GM18909 (cell line): ENCODE data around the gene NUP50.
"Not testable (repeated sequence)": the region's sequence is repeated elsewhere in the genome, so short reads cannot be mapped to it uniquely, and the experiment has no call there.

Experiments
- ATAC-seq: cut with Tn5 transposase; IDR thresholded peaks from one replicate; pipeline ENCODE4 v1.9.1; 2021; ENCODE audit warnings: mild to moderate bottlenecking; ENCODE audit not compliant: unreplicated experiment, poor library complexity

The NUP50 gene

DNA sequence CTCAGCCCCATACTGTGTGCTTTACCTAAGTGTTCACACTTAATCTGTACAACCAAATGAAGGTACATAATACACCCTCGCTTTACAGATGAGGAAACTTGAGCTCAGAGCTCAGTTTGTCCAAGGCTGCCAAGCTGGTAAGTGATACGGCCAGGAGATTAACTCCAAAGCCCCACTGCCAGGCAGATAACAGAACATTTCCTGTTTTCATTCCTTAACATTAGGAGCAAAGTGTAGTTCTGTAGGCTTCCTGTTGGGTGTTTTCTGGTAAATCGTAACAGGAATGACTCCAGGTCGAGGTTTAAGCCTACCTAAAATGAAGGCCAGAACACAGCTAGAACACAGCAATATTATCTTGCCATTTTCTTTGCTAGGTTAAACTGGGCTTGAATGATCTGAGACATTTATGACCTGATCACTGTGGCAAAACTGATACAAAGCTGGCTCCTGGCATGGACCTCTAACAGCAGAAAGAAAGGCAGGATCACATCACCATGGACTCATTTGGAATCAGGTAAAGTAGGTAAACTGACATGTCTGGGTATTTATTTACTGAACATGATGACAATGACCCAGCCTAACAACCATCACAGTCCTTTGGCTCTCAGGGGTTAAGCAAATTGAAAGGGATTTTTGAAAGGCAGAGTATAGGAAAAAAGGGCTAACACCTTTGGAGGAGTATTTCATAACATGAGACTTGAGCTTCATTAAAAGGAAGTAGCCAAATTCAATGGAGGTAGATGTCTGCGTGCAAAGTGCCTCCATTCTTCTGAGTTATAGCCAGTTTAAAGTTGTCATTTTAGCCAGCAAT lies 3.9 kb upstream of the NUP50 start:
- no peak for ATAC-seq

DNA sequence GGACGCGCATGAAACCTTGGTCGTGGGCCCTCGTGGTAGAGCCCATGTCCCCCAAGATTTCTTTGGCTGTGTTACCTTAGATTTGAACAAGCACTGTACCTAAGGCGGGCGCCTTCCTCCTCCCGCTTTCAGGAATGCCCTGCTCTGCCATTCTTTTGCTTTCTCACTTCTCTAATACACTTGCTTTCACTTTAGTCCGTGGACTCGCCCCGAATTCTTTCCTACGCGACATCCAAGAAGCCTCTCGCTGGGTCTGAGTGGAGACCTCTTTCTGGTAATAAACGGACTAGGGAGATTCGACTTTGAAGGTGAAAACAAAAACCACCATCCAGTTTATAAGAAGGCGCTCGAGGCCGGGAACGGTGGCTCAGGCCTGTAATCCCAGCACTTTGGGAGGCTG lies 1.2 kb upstream of the NUP50 start:
- ATAC-seq = no peak

DNA sequence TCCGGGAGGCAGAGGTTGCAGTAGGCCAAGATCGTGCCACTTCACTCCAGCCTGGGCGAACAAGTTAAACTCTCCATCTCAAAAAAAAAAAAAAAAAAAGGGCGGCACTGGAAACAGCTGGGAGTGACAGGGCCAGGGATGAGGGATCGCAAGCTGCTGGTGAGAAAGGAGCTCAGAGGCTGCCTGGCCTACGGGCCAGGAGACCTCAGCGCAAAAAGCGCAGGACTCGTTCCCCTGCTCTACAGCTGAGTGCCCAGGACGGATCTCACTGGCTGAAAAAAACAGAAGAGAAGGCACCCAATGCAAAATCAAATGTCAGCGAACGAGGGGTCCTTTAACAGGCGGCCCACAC lies 650 bp upstream of the NUP50 start:
- ATAC-seq = no peak

DNA sequence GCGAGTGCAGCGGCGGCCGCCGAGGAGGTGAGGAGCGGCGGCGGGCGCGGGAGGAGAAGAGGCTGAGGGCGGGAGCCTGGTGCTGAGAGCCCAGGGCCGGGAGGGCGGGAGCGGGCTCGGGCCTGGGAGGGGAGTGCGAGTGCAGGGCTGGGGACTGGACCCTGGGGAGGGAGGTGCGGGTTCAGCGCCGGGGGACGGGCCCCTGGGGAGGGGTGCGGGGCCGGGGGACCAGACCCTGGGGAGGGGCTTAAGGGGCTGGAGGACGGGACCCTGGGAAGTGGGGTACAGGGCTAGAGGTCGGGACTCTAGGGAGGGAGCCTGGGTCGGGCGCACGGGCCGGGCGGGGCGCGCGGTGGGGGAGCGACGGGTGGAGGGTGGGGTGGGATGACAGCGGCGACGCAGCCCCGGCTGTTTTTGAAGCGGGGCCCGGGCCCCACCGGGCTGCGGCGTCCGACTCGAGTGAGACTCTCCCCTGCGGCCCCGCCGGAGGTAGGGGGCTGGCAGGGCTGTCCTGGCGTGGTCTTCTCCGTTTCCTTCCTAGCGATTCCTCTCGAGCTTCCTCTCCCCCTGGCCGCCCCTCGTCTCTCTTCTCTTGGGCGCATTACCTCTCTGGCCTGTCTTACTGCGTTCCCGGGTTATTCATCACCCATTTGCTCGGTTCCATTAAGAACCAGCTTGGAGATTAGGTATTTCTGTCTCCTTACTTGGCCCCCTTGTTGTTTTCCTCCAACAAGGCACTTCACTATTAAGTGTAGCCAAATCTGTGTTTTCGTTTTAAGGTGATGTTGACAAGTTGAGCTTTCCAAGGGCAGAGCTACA lies 754 bp downstream of the NUP50 start:
- ATAC-seq = peak; percentile 32

DNA sequence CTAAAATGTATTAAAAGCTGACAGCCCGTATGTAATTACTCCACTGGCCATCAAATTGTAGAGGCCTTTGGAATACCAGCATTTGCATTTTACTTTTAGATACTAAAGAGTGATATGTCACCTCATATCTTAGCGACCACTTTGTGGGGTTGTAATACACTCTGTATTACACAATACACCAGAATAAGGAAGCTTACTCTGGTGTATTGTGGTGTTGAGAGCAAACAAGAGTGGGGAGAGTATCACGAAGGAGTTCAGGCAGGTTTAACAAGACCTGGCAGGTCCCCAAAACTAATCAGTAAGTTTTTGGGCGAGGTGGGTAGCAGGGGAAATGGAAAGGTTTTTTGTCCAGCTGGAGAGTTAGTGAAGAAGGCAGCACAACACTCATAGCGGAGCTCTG lies 3.2 kb downstream of the NUP50 start:
- ATAC-seq = no peak

DNA sequence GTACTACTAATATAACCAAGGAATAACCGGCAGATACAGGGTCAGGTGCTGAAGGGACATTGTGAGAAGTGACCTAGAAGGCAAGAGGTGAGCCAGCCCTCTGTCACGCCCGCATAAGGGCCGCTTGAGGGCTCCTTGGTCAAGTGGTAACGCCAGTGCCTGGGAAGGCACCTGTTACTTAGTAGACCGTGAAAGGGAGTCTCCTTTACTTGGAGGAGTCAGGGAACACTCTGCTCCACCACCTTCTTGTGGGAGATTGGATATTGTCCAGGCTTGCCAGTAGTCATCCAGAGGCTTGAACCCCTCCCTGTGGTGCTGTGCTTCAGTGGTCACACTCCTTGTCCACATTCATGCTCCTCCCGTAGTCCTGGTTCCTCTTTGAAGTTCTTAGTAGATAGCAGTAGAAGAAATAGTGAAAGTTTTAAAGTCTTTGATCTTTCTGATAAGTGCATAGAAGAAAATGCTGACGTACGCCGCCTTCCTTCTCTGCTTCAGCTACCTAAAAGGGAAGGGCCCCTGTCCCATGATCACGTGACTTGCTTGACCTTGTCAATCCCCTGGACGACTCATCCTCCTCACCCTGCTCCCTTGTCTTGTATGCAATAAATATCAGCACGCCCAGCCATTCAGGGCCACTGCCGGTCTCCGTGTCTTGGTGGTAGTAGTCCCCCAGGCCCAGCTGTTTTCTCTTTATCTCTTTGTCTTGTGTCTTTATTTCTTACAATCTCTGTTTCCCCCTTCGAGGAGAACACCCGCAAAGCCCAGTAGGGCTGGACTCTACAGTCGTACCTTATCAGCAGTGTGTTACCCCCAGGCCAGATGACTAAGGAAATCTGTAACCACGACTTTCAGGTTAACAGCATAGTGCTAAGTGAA lies 6.1 kb downstream of the NUP50 start:
- no peak for ATAC-seq

DNA sequence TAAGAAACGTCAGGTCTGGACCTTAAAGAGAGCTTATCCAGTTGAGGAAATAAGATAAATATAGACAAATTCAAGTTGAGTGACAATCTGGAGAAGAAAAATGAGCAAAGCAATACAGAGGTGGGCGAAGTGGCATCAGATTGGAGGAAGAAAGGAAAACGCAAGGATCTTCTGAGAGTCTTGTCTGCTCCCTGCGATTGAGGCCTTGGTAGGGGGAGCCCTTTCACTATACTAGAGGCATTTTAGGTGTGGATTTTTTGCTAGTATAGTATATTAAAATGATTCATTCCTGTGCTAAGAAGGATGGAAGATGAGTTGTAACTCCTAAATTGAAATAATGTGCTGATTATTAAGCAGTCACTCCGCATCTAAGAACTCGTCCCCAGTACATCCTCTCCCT lies 8.1 kb downstream of the NUP50 start:
- no peak for ATAC-seq

DNA sequence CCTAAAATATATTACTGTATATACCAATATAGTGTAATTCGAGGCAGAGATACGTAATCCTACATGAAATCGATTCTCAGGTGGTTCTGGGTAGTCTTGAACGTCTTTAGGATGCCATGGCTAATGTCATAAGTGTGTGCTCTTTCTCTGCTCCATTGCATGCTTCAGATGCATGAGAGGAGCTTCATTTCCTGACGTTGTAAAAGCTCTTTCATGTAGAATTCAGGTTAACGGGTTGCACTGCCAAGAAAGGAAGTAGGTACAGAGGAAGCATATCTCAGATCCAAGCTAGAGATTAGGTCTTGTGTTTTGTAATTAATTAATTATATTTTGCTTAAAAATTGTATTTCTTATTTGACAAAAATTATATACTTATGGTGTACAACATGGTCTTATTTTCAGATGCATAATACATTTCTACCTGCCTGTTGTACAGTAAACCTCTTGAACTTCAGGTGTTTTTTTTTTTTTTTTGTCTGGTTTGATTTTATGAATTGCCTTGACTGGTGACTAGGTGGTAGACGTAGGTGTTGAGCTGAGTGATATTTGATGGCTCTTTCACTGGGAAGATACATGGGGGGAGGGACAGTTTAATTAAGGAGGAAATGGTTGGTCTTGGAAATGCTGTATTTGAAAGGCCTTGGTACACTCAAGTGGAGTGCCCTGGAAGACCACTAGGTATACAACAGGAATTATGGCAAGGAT lies 9.3 kb downstream of the NUP50 start:
- ATAC-seq = no peak

DNA sequence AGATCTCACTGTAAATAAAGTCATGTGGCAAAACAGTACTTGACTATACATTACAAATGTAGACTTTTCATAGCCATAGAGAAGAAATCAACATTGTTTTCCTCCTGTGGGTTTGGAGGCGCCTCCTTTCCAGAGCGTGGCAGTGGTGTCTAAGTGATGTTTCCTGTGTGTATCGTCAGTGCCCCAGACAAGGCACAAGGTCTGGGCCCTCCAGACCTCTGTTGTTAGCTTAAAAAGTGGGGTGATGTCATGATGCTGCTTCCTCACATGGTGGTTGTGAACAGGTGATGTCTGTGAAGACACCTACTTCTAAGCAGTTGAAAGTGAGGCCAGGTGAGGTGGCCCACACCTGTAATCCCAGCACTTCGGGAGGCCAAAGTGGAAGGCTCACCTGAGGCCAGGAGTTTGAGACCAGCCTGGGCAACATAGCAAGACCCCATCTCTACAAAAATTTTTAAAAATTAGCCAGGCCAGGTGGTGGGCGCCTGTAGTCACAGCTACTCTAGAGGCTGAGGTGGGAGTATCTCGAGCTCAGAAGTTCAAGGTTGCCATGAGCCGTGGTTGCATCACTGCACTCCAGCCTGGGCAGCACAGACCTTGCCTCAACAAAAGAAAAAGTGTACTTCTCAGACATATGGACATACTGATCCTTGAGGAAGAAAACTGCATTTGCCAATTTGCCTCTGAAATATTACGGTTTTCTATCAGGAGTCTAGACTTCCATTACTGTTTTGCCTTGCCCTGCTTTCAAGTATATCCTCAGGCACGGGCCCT lies 15.7 kb downstream of the NUP50 start:
- ATAC-seq = no peak

DNA sequence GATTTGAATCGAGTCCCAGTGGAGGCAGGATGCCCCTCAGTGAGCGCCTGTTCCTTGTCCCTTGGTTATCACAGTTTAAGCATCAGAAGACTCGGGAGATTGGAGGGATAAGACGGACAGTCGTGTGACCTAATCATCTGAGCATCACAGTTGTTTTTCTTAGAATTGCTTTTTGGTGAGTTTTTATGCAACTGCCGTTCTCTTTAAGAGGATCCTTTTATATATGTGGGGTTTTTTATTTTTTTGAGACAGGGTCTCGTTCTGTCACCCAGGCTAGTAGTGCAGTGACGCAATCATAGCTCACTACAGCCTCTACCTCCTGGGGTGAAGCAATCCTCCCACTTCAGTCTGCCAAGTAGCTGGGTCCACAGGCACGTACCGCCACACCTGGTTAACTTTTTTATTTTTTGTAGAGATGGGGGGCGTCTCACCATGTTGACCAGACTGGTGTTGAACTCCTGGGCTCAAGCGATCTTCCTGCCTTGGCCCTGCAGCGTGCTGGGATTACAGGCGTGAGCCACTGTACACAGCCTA lies 16.5 kb downstream of the NUP50 start:
- ATAC-seq = no peak

DNA sequence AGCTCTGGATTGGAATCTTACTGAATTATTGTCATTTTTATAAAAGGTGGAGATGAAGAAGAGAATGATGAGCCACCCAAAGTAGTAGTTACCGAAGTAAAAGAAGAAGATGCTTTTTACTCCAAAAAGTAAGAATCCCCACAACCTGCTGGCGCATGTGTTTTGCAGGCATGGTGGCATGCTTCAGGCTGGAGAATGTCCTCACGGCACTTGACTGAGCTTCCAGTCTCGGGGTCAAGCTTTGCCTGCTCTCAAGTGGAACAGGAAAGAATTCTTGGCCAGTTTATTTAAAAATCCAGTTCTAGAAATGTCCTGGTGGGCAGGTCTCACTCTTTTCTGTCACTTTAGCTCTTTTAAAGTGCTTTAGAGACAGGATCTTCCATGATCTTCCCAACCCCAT lies 17.5 kb downstream of the NUP50 start:
- ATAC-seq = no peak

DNA sequence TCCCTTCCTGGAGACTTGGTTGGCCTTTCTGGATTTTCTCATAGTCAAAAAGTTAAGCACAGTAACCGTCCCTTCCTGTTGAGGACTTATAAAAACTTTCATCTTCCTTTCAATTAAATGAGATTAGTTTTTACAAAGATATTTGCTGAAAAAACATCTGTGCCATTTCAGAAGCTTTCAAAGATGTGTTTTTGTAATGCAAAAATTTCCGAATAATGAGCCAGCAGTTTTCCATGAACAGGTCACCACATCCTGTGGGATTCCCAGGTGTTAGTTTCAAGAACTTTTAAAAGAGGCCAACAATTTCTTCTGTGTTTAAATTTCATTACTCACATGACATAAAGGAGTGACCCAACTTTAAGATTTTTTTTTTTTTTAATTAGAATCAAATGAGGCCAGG lies 18.0 kb downstream of the NUP50 start:
- no peak for ATAC-seq

DNA sequence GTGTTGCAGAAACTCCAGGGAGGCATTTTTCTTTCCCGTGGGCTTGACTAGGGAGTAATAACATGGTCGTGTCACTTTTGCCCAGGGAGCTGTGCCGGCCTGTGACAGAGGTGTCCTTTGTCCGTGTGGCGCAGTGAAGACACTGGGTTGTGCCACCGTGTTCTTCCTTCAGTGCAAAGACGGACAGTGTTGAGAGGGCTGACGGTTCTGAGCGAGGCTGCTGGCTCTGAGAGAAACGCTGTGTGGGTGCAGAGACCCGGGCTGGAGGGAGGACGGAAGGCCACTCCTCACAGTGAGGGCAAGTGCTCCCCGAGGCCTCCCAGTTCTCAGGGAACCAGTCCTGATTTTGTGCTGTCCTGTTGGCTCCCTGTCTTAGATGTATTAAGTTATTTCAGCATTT lies 20.2 kb downstream of the NUP50 start:
- ATAC-seq = no peak

DNA sequence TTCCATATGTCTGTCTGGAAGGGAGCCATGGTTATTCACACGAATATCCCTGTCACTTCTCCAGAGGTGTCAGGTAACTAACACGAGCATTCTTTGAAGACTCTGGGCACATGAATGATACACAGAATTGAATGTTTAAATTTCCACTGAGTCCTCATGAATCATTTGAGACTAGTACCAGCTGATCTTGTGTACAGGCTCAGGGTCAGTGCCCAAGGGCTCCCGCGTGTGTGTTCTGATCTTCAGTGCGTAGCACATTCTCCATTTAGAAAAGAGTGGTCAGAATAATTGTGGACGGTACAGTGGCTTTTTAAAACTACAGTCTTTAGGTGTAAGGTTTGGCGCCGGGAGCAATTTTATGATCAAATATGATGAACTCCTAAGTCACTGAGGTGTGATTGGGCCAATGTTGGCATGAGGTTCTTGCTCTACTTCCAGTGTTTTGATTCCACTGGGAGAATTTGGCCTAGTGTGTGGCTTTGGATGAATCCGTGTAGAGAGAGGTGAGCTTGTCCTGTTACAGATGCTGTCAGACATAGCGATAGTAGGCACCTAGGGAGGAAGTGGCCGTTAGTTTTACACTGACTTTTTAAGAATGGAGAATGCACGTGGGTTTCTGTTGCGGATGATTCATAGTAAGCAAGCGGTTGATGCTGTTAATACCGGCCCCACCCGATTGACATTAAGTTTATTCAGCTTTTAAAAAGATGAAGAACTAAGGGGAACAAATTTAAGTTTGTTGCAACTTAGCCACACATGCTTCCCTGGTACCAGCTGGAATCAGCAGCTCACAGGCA lies 22.2 kb downstream of the NUP50 start:
- no peak for ATAC-seq

DNA sequence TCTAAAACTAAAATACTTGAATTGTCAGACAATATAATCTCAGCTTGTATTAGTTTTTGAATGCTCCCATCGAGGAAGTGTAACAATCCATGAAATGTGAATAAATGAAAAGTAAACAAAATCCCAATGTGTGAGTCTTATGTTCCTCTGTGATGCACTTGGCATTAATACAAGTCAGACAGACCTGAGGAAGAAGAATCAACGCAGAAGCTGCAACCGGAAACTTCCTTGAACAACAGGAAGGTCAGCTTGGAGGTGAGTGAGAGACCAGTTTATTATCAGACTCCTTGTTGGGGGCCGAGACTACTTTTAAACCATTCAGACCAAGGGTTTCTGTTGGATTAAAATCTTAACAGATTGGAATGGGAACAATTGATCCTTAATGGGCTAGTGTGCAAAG lies 24.2 kb downstream of the NUP50 start:
- ATAC-seq = no peak

DNA sequence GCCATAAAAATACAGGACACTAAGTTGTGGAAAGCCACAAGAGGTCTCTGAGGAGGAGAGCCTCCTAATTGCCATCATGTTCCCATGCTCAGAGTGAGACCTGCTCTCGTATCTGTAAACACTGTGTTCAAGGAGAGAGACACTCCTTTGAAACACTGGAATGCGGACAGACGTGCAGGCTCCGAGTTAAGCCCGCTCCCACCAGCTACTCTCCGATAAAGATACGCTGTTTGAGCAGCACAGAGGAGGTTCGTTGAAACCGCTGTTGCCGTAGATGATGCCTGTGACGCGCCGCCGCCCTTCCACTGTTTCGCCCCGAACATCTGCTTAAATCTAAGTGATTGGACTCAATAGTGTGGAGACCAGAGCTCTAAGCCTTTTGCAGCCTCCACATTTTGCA lies 25.1 kb downstream of the NUP50 start:
- ATAC-seq = no peak

DNA sequence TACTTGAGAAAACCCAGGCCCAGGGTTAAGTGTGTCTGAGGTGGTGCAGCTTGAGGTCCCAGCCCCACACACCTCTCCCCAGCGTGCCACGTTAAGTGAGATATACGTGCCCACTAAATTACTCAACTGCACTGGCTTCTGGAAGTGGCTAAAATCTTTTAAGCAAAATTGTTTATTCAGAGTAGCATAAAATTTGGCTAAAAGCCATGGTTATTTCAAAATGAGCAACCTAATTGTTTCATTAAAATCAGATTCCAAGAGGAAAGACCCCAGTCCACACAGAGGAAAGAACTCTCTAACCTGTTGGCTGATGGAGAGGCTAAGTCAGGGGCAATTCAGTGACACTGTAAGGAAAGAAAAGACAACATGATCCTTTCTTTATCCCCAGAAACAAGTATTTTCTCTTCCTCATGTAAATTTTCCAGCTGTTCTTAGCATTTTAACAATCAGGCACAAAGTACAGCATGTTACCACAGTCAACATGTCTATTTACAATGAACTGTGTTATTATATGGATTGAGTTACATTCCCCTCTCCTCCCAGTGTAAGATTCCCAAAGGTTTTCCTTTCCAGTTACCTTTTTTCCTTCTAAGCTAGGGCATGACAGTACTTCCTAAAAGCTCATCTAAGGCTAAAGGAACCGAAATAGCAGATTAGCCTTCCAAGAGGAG lies 26.6 kb downstream of the NUP50 start:
- no peak for ATAC-seq

DNA sequence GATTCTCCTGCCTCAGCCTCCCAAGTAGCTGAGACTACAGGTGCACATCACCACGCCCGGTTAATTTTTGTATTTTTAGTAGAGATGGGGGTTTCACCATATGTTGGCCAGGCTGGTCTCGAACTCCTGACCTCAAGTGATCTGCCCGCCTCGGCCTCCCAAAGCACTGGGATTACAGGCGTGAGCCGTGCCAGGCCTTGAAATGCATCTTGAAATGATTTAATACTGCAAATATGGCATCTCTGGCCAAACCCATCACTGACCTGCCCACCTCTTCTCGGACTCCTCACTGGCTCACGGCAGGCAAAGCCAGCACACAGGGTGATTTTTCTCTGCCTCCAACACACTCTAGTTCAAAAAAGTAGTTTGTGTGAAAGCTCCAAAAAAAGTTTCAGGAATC lies 28.0 kb downstream of the NUP50 start:
- not testable (repeated sequence) for ATAC-seq
